Measurements from ENCODE around the gene SLX9. TPM values are rescaled to one million over a fixed set of nuclear protein-coding genes. Genes with fewer than 3 reads are reported as not detected.

Gene SLX9
- total RNA-seq, 3 donors from 2014 or later = 15.8 to 17.7 (median 17.0) TPM

- Histone ChIP-seq H3K36me3 (no peaks in the 10 kb centered on the region), H3K27ac (no peak overlapping the region), H3K4me3 (no peak overlapping the region), H3K9me3 (no peaks in the 10 kb centered on the region), H3K4me1 (peaks cover 9 to 11% of the 10 kb centered on the region in 2 donors), H3K27me3 (no peaks in the 10 kb centered on the region)
- TF ChIP-seq POLR2A (IDR thresholded peaks at IDR 0.05) = no peak
- TF ChIP-seq POLR2AphosphoS5 (IDR thresholded peaks at IDR 0.05) = no peak
- TF ChIP-seq CTCF (IDR thresholded peaks at IDR 0.05) = no peak
- DNase-seq (ENCODE audit: low spot score in 2 of 2) = no peak
- intact Hi-C loops (cut with DNase I; ENCODE audit: low total_unique reads) = no loop called here
Observed at GRCh38 chr21:44990921-44991320, 51.1 kb downstream of the SLX9 start.

DNA sequence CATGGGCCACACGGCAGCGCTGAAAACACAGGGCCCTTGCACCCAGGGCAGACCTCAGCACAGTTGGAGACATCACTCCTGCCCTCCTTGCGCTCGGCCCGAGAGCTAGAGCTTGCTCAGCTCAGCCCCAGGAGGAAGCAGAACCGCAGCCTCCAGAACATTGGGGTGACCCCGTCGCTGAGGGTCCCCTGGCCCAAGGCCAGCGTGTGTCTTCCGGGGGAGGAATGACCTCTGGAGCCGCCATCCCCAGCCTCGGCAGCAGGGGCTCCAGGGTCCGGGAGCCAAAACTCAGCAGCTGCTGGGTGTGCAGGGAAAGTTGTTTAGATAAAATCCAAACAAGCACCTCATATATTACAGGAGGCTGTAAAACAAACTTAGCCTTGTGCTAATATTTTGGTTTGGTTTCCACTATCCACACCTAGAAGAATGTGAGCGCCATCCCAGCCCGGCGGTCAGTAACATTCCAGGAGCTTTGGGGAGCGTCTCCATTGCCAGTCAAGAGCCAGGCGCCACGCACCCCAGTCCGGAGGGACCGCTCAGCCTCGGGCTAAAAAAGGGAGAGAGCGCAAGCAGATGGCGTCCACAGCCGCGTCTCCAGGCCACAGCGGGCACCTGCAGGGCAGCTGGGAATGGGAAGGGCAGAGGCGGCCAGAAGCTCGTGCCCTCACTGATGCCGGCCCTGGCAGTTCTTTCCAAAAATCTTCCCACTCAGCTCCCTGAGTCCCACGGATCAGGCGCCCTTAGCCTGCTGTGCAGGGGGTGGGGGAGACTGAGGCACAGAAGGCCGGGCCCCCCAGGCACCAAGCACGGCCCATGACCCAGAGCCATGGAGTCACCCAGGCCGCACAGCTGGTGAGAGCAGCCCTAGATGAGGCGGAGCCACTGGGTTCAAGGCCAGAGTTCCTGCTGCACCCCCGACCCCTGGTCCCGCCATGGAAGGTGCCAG, 52.0 kb downstream of the SLX9 start:
- no peak for DNase-seq (ENCODE audit: low spot score in 2 of 2)
- no peaks in the 10 kb centered on the region for H3K9me3 ChIP-seq
- TF ChIP-seq CTCF (IDR thresholded peaks at IDR 0.05) = no peak
- no peak for TF ChIP-seq POLR2AphosphoS5 (IDR thresholded peaks at IDR 0.05)
- no peak for TF ChIP-seq POLR2A (IDR thresholded peaks at IDR 0.05)
- no peak overlapping the region for H3K4me3 ChIP-seq
- peaks cover 9 to 11% of the 10 kb centered on the region in 2 donors for H3K4me1 ChIP-seq
- intact Hi-C loops (cut with DNase I; ENCODE audit: low total_unique reads) = no loop called here
- H3K27ac ChIP-seq = no peak overlapping the region
- no peaks in the 10 kb centered on the region for H3K36me3 ChIP-seq
- no peaks in the 10 kb centered on the region for H3K27me3 ChIP-seq

- DNase-seq (ENCODE audit: low spot score in 2 of 2) = no peak
- intact Hi-C loops (cut with DNase I; ENCODE audit: low total_unique reads) = no loop called here
- no peaks in the 10 kb centered on the region for H3K36me3 ChIP-seq
- H3K4me3 ChIP-seq = no peak overlapping the region
- no peaks in the 10 kb centered on the region for H3K9me3 ChIP-seq
- H3K27ac ChIP-seq = peak overlapping the region in 1 of 2 donors; percentile 89
- no peaks in the 10 kb centered on the region for H3K27me3 ChIP-seq
- TF ChIP-seq CTCF (IDR thresholded peaks at IDR 0.05) = no peak
- TF ChIP-seq POLR2A (IDR thresholded peaks at IDR 0.05) = no peak
- no peak for TF ChIP-seq POLR2AphosphoS5 (IDR thresholded peaks at IDR 0.05)
- H3K4me1 ChIP-seq = peaks cover 9 to 11% of the 10 kb centered on the region in 2 donors
Observed at GRCh38 chr21:44992608-44993031, 52.8 kb downstream of the SLX9 start.

DNA sequence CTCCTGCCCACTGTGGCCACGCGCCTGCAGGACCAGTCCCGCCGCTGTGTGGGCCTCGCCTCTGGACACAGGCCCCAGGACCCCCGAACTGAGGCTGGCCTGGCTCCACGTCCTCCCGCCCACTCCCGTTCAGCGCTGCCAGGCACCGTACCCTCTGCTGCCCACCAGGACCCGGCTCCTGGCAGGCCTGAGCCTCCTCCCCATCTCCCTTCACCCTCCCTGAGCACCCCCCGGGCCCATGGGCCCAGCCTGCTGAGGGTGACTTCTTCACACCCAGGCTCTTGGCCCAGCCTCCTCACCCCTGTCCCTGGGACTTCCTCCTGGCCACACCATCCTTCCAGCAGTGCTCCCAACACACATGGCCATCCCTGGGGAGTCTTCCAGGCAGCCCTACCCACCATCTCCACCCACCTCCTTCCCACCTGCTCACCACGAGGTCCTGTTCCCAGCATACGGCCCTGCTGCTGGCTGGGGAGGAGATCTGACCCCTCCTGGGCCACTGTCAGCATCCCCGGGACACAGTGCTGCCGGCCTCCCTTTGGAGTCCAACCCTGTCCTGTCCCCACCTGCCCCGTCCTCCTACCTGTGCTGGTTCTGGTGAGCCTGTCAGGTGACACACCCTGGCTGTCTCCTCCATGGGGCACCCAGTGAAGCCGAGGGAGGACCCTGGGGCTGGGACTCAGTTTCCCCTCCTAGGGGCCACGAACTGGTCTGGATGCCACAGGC, 53.7 kb downstream of the SLX9 start:
- peaks cover 9 to 11% of the 10 kb centered on the region in 2 donors for H3K4me1 ChIP-seq
- H3K27me3 ChIP-seq = no peaks in the 10 kb centered on the region
- TF ChIP-seq POLR2A (IDR thresholded peaks at IDR 0.05) (no peak), CTCF (IDR thresholded peaks at IDR 0.05) (no peak), POLR2AphosphoS5 (IDR thresholded peaks at IDR 0.05) (no peak)
- no peaks in the 10 kb centered on the region for H3K9me3 ChIP-seq
- DNase-seq (ENCODE audit: low spot score in 2 of 2) = no peak
- no peak overlapping the region for H3K4me3 ChIP-seq
- H3K27ac ChIP-seq = peak overlapping the region; percentile 83 to 89
- H3K36me3 ChIP-seq = no peaks in the 10 kb centered on the region
- intact Hi-C loops (cut with DNase I; ENCODE audit: low total_unique reads) = no loop called here

Data from breast epithelium (tissue), 4 donors.